GM19238 (cell line): ENCODE results near the gene PLCL2.
"Not testable (repeated sequence)": the region's sequence is repeated elsewhere in the genome, so short reads cannot be mapped to it uniquely, and the experiment has no call there.

Experiments used
- DNase-seq: peaks from one replicate; pipeline ENCODE4 v3.0.0; 2011; ENCODE audit warnings: low spot score; ENCODE audit not compliant: insufficient read length

PLCL2 gene

GRCh38 chr3:17070161-17070959 lies 185.6 kb downstream of the PLCL2 start:
- no peak for DNase-seq

GRCh38 chr3:17074559-17074958 lies 189.8 kb downstream of the PLCL2 start:
- no peak for DNase-seq

DNA sequence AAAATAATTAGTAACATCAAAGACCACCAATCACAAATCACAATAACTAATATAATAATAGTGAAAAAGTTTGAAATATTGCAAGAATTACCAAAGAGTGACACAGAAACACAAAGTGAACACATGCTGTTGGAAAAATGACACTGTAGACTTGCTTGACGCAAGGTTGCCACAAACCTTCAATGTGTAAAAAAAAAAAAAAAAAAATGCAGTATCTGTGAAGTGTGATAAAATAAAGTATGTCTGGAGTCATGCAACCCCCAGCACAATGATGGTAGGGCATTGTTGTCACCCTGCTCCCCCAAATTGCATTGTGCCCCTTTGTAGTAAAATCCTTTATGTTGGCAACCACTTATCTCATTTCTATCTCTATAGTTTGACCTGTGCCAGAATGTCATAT lies 190.6 kb downstream of the PLCL2 start:
- DNase-seq, result no peak

- DNase-seq, result no peak
Measured at GRCh38 chr3:17075907-17076306, 191.2 kb downstream of the PLCL2 start.

DNA sequence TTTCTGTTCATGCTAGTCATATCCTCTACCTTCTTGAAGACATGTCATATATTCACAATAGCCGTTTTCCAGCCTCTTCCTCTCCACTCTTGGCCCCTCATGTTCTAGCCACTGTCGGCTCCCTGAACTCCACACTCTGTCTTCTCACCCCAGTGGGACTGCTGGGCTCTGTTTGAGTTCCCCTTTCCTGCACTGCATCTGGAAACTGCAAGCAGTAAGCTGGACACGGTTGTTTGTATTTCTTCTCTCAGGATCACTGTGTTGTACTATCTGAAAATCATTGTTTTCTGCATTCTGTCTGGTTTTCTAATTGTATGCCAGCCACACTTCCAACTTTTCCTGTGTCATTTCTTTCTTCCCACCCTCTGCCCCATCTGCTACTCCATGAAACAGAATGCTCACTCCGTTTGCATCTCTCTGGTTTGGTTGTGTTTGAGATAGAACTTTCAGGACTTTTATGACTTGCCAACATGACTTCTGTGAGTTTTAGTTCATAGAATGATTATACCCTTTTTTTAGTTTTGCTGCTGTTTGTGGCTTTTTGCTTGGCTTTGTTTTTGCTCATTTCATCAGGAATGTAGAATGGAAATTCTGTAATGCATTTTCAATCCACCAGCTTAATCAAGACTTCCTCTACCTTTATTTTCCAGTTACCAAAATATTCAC lies 192.3 kb downstream of the PLCL2 start:
- no peak for DNase-seq

DNA sequence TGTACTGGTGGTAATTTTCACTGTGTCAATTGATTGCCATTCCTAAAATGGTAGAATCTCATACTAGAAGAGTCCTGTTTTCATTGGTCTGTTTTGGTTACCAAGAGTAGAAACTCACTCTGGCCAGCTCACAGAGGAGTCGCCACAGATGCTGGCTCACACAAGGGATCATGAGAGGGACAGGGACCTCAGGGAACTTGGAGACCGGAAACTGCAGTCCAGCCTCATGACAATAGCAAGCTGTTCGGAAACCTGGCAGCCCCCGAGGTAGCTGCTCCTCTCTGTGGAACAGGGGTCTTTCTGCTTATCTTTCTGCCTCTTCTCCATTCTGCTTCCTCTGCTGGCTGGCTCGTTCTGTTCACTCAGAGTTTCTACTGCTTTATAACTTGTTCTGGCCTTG lies 192.9 kb downstream of the PLCL2 start:
- DNase-seq, result no peak

DNA sequence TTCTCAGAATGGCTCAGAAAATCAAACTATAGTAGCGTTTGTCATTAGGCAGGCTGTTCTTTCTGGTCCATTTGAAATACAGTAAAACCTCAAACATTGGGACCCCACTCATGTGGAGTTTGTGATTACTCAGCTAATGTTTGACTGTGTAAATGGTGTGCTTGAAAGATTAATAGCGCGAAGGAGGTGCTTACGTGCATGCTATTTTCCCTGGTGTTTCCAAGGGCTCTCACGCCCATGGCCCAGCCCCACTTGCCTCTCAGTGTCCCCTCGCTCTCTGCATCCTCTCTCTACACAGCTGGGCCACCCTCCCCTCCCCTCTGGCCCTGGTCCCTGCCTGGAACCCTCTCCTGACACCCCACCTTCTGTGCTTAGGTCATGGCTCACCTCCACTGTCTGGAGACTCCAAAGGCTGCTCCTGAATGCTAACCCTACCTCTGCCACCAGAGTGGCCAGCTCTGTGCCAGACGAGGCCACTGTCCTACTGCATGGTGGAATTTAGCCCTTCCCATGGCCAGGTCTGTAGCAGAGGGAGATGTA lies 194.2 kb downstream of the PLCL2 start:
- DNase-seq, result no peak

DNA sequence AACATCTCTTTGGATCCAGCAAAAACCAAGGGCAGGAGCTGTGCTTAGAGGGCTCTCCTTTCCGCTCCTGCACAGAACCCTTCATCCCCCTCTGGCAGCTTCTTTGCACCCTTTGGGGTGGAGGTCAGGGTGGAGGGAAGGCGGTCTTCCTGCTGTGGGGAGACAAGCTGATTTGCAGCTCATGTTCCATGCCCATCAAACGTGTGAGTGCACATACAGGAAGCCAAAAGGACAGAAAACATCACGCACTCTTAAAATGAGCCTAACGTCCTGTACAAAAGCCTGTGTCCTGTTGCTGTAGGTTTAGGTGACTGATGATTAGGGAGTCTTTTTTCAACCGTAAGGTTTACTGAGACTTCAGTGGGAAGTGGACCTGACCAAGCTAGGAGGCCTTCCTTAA lies 195.2 kb downstream of the PLCL2 start:
- no peak for DNase-seq

GRCh38 chr3:17081520-17081919 lies 196.8 kb downstream of the PLCL2 start:
- DNase-seq, result no peak

DNA sequence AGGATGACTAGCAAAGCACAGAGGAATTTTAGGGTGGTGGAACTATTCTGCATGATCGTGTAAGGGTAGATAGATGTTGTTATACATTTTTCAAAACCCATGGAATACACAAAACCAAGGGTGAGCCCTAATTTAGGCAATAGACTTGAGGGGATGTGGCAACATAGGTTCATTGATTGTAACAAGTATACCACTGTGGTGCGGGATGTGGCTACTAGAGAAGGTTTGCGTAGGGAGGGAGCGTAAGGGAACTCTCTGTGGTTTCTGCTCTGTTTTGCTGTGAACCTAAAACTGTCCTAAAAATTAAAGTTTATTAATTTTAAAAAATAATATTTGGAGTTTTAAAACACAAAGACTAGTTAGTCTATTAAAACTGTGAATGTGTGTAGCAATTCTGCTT lies 202.8 kb downstream of the PLCL2 start:
- no peak for DNase-seq

- DNase-seq, result no peak
Measured at GRCh38 chr3:17088017-17088416, 203.3 kb downstream of the PLCL2 start.

DNA sequence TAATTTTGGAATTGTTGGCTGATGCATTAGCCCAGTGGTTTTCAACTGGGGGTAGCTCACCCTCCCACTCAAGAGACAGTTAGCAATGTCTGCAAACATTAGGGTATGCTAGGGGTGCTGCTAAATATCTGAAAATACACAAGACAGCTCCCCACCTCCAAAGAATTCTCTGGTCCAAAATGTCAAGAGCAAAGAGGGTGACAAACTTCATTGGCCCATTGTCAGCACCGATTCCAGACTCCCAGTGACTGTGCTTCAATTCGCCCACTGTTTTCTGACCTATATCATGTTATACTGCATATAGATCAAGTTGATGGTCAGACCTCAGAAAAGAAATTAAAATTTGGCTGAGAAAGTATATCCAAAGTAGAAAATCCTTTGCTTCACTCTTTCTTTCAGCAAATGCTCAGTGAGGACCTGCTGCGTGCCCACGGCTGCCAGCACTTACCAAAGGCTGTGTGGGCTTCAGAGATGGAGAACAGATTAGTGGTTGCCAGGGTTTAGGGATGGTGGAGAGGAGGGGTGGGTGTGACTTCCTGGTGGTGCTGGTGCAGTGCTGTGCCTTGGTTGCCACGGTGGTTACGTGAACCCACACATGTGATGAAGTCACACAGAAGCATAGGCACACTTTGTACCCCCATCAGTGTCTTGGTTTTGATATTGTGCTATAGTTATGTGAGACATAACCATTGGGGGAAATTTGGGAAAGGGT lies 204.0 kb downstream of the PLCL2 start:
- no peak for DNase-seq

- no peak for DNase-seq
Measured at GRCh38 chr3:17089314-17089700, 204.6 kb downstream of the PLCL2 start.

GRCh38 chr3:17090280-17090983 lies 205.7 kb downstream of the PLCL2 start:
- no peak for DNase-seq

- DNase-seq, result no peak
Measured at GRCh38 chr3:17091910-17092582, 207.3 kb downstream of the PLCL2 start.

- no peak for DNase-seq
Measured at GRCh38 chr3:17092583-17092933, 207.8 kb downstream of the PLCL2 start.

GRCh38 chr3:17094551-17094950 lies 209.8 kb downstream of the PLCL2 start:
- no peak for DNase-seq

DNA sequence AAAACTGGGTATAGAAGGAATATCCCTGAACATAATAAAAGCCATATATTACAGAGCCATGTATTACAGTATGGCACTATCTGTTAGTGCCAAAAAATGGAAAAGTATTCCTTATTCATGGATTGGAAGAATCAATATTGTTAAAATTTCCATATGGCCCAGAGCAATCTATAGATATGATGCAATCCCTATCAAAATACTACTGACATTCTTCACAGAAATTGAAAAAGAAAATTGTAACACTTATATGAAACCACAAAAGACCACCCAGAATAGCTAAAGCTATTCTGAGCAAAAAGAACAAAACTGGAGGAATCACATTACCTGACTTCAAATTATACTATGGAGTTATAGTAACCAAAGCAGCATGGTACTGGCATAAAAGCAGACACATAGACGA lies 218.8 kb downstream of the PLCL2 start:
- DNase-seq, result no peak

- not testable (repeated sequence) for DNase-seq
Measured at GRCh38 chr3:17106801-17107200, 222.0 kb downstream of the PLCL2 start.

GRCh38 chr3:17110660-17111396 lies 226.1 kb downstream of the PLCL2 start:
- DNase-seq, result no peak
